ENCODE data around the gene ELF2. TPM values are rescaled to one million over a fixed set of nuclear protein-coding genes. Genes with fewer than 3 reads are reported as not detected.
A peak's percentile ranks its signal among the peaks of the same experiment; 100 is the strongest.
"Not testable (repeated sequence)": the region's sequence is repeated elsewhere in the genome, so short reads cannot be mapped to it uniquely, and the experiment has no call there.

The ELF2 gene
- total RNA-seq, 1 donor from 2014 or later, result 41.3 TPM

- no peak for ATAC-seq (ENCODE audit: poor library complexity)
Observed at GRCh38 chr4:139153411-139154133, 23.4 kb downstream of the ELF2 start.

DNA sequence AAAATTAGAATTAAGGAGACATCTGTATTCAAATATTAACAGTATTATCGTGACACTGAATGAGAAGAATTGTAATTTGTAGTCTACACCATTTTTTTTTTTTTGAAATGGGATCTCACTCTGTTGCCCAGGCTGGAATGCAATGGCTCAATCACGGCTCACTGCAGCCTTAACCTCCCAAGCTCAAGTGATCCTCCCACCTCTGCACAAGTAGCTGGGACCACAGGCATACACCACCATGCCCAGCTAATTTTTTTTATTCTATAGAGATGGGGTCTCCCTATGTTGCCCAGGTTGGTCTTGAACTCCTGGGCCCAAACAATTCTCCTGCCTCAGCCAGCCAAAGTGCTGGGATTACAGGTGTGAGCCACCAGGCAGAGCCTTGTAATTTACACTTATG, 24.8 kb downstream of the ELF2 start:
- DNase-seq (no peak), ATAC-seq (ENCODE audit: poor library complexity) (no peak)
- intact Hi-C loops (cut with DNase I), result loop anchor here (10.0 kb wide), 1 partner anchor 47 kb away; no protein-coding TSS in a partner anchor

More at GRCh38 chr4:139153411-139154133, 23.4 kb downstream of the ELF2 start:
- intact Hi-C loops (cut with DNase I), result loop anchor here (10.0 kb wide), 1 partner anchor 49 kb away; no protein-coding TSS in a partner anchor
- no peak for DNase-seq

GRCh38 chr4:139146926-139147629, 29.9 kb downstream of the ELF2 start:
- DNase-seq (no peak), ATAC-seq (ENCODE audit: poor library complexity) (no peak)
- intact Hi-C loops (cut with DNase I), result no loop called here

DNA sequence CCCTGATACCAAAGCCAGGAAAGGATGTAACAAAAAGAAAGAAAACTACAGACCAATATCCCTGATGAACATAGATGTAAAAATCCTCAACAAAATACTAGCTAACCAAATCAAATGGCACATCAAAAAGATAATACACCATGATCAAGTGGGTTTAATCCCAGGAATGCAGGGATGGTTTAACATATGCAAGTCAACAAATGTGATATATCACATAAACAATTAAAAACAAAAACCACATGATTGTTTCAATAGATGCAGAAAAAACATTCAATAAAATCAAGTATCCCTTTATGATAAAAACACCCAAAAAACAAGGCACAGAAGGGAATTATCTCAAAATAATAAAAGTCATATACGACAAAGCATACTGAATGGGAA, 31.5 kb downstream of the ELF2 start:
- ATAC-seq (ENCODE audit: poor library complexity), result no peak
- DNase-seq, result no peak
- intact Hi-C loops (cut with DNase I), result no loop called here

DNA sequence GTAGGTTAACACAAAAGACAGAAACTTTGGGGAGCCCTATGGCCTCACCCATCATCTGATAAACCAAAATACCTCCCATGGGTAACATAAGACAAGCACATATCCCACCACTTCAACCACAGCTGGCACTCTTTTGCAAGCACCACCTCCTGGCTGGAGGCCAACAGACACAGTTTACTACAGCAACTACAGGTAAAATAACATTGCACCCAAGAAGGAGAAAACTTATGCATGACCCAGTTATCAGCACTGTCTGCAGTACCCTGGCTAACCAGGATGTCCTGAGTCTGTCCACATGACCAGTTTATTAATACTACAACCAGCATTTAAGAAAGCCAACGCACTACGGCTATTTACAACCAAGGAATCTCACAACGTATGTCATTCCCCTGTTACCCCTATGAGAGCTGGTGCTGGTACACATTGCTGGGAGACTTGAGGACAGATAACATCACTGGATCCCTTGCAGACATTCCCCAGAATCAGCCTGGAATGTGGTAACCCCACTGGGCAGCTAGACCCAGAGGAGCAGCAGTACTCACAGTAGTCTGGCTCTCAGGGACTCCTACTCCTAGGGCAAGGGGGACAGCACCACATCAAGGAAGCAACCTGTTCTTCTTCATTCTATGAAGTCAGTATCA, 32.0 kb downstream of the ELF2 start:
- ATAC-seq (ENCODE audit: poor library complexity) (peak; percentile 40), DNase-seq (no peak)
- intact Hi-C loops (cut with DNase I), result no loop called here

GRCh38 chr4:139144161-139144859, 32.7 kb downstream of the ELF2 start:
- intact Hi-C loops (cut with DNase I), result no loop called here
- DNase-seq (peak; percentile 75), ATAC-seq (ENCODE audit: poor library complexity) (peak; percentile 57)

GRCh38 chr4:139142980-139143379, 34.0 kb downstream of the ELF2 start:
- DNase-seq (no peak), ATAC-seq (ENCODE audit: poor library complexity) (no peak)
- intact Hi-C loops (cut with DNase I), result no loop called here

DNA sequence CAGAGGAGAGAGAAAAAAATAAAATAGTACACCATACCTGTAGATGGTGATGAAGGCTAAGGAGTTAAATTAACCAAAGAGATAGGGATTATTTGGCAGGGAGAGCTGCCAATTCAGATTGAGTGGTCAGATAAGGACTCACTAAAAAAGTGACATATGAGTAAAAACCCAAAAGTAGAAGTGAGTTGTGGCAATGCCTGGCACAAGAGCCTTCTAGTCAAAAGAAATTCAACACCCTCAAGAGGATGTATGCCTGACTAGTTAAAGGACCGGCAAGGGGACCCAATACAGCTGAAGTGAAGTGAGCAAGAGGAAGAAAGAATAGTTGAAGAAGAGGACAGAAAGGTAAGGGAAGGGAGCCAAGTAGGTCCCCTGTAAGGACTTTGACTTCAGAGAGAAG, 34.9 kb downstream of the ELF2 start:
- intact Hi-C loops (cut with DNase I), result no loop called here
- ATAC-seq (ENCODE audit: poor library complexity) (no peak), DNase-seq (no peak)

DNA sequence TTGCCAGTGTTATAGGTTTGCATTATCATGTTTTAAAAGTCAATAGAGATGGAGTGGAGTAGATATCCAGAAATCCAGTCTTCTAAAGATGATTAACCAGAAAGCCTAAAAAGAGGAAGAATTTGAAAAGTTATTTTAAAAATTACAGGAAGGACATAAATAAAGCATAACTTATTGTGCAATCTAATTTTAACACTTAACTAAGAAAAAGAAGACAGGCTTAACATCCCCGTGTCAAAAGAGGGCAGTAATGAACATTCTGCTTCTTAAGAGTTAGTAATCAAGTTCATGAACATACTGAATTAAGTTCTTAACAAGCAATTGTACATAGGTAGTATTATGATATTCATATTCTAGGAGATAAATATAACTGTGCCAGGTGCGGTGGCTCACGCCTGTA, 39.3 kb downstream of the ELF2 start:
- DNase-seq (no peak), ATAC-seq (ENCODE audit: poor library complexity) (no peak)
- intact Hi-C loops (cut with DNase I), result no loop called here

GRCh38 chr4:139134403-139134802, 42.6 kb downstream of the ELF2 start:
- ATAC-seq (ENCODE audit: poor library complexity) (no peak), DNase-seq (no peak)
- intact Hi-C loops (cut with DNase I), result no loop called here

GRCh38 chr4:139131209-139131870, 45.7 kb downstream of the ELF2 start:
- no peak for ATAC-seq (ENCODE audit: poor library complexity)
- DNase-seq, result no peak
- intact Hi-C loops (cut with DNase I), result no loop called here

- DNase-seq (no peak), ATAC-seq (ENCODE audit: poor library complexity) (no peak)
- intact Hi-C loops (cut with DNase I), result no loop called here
Observed at GRCh38 chr4:139129206-139129605, 47.8 kb downstream of the ELF2 start.

GRCh38 chr4:139126898-139127297, 50.1 kb downstream of the ELF2 start:
- ATAC-seq (ENCODE audit: poor library complexity), result no peak
- intact Hi-C loops (cut with DNase I), result no loop called here
- no peak for DNase-seq

- intact Hi-C loops (cut with DNase I), result no loop called here
- DNase-seq (no peak), ATAC-seq (ENCODE audit: poor library complexity) (no peak)
Observed at GRCh38 chr4:139123910-139124309, 53.1 kb downstream of the ELF2 start.

DNA sequence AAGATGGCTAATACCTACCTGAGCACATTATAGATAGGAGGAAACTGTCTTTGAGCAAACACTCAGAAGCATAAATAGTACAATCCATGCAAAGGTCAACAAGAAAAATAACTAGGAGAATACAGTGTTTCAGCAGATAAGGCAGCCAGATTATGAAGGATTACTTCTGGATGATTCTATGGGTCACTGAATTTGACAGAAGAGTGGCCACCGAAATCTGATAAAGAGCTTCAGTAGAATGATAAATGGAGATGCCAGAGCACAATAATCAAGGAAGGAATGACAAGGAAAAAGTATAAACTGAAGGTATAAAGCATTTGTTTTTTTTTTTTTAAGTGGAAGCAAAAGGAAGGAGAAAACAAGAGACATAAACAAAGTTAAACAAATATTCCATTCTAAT, 58.7 kb downstream of the ELF2 start:
- intact Hi-C loops (cut with DNase I), result no loop called here
- DNase-seq (no peak), ATAC-seq (ENCODE audit: poor library complexity) (no peak)

GRCh38 chr4:139115226-139115625, 61.8 kb downstream of the ELF2 start:
- DNase-seq, result no peak
- intact Hi-C loops (cut with DNase I), result no loop called here
- ATAC-seq (ENCODE audit: poor library complexity), result no peak

DNA sequence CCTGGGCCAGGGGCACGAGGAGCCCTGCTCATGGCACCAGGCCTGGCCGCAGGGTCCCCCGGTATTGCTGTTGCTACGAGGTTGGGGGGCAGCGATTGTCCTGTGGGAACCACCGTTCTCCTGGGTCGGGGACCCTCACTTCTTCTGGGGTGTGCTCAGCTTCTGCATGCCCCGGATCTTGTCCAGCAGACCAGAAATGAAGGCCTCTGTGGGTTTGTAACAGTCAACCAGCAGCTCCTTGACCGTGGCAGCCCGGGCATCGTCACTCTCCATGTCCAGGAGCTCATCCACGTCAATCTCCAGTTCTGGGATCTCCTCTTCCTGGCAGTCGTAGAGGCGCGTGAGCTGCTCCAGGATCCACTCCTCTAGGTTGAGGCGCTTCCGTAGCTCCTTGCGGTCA, 62.2 kb downstream of the ELF2 start:
- DNase-seq; ATAC-seq (ENCODE audit: poor library complexity); intact Hi-C loops (cut with DNase I): not testable (repeated sequence)

DNA sequence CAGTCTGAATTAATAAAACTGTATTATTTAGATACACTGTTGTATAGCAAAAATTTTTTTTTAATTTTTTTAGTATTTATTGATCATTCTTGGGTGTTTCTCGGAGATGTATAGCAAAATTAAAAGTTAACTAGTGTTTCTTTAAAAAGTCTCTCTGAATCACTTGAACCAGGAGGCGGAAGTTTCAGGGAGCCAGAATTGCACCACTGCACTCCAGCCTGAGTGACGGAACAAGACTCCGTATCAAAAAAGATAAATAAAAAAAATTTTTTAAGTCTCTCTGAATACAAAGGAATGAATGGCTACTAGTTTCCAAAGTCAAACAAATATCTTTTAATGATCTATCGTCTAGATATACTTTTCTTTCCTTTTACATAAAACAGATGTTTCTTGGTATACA, 64.4 kb downstream of the ELF2 start:
- ATAC-seq (ENCODE audit: poor library complexity) (no peak), DNase-seq (no peak)
- intact Hi-C loops (cut with DNase I), result no loop called here
